Measurements from ENCODE around the gene COG5. TPM values are rescaled to one million over a fixed set of nuclear protein-coding genes. Genes with fewer than 3 reads are reported as not detected.

COG5 gene
- total and polyA plus RNA-seq, 4 donors: 4.1 to 27.1 (median 8.4) TPM

GRCh38 chr7:107262857-107263256, 300.9 kb downstream of the COG5 start:
- H3K4me3 ChIP-seq (ENCODE audit: low read depth in 1 of 3, low read length in 3 of 3): no peak overlapping the region
- H3K27ac ChIP-seq (ENCODE audit: low read depth in 1 of 2, low read length in 2 of 2): no peak overlapping the region
- no peaks in the 10 kb centered on the region for H3K27me3 ChIP-seq (ENCODE audit: control insufficient read depth in 4 of 4, insufficient read depth in 4 of 4, low read length in 3 of 4)
- 78% methylated on average over 2 of the region's 2 CpGs for WGBS
- no peaks in the 10 kb centered on the region for H3K36me3 ChIP-seq (ENCODE audit: control insufficient read depth in 4 of 4, insufficient read depth in 3 of 4, low read depth in 1 of 4, low read length in 3 of 4)
- DNase-seq (ENCODE audit: low spot score): no peak
- H3K4me1 ChIP-seq (ENCODE audit: control insufficient read depth in 4 of 4, insufficient read depth in 4 of 4, low read length in 3 of 4): no peaks in the 10 kb centered on the region
- no peak for TF ChIP-seq MAX (IDR thresholded peaks at IDR 0.05)
- no peak for TF ChIP-seq FOXA1 (IDR thresholded peaks at IDR 0.05)
- TF ChIP-seq HNF4A (conservative IDR thresholded peaks at IDR 0.05): no peak
- no peak for TF ChIP-seq TAF1 (conservative IDR thresholded peaks at IDR 0.05)
- TF ChIP-seq, protein P1, sequence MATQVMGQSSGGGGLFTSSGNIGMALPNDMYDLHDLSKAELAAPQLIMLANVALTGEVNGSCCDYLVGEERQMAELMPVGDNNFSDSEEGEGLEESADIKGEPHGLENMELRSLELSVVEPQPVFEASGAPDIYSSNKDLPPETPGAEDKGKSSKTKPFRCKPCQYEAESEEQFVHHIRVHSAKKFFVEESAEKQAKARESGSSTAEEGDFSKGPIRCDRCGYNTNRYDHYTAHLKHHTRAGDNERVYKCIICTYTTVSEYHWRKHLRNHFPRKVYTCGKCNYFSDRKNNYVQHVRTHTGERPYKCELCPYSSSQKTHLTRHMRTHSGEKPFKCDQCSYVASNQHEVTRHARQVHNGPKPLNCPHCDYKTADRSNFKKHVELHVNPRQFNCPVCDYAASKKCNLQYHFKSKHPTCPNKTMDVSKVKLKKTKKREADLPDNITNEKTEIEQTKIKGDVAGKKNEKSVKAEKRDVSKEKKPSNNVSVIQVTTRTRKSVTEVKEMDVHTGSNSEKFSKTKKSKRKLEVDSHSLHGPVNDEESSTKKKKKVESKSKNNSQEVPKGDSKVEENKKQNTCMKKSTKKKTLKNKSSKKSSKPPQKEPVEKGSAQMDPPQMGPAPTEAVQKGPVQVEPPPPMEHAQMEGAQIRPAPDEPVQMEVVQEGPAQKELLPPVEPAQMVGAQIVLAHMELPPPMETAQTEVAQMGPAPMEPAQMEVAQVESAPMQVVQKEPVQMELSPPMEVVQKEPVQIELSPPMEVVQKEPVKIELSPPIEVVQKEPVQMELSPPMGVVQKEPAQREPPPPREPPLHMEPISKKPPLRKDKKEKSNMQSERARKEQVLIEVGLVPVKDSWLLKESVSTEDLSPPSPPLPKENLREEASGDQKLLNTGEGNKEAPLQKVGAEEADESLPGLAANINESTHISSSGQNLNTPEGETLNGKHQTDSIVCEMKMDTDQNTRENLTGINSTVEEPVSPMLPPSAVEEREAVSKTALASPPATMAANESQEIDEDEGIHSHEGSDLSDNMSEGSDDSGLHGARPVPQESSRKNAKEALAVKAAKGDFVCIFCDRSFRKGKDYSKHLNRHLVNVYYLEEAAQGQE (IDR thresholded peaks at IDR 0.05): no peak
- no peak overlapping the region for H3K9ac ChIP-seq (ENCODE audit: low read depth in 1 of 2, low read length in 2 of 2)
- H3K9me3 ChIP-seq (ENCODE audit: control insufficient read depth in 4 of 4, low read length in 3 of 4): no peaks in the 10 kb centered on the region

- no peak for DNase-seq (ENCODE audit: low spot score)
- Histone ChIP-seq H3K4me1 (ENCODE audit: control insufficient read depth in 4 of 4, insufficient read depth in 4 of 4, low read length in 3 of 4) (no peaks in the 10 kb centered on the region), H3K9ac (ENCODE audit: low read depth in 1 of 2, low read length in 2 of 2) (no peak overlapping the region), H3K9me3 (ENCODE audit: control insufficient read depth in 4 of 4, low read length in 3 of 4) (no peaks in the 10 kb centered on the region), H3K36me3 (ENCODE audit: control insufficient read depth in 4 of 4, insufficient read depth in 3 of 4, low read depth in 1 of 4, low read length in 3 of 4) (peaks cover 0 to 3% (median 0%) of the 10 kb centered on the region in 4 donors), H3K27me3 (ENCODE audit: control insufficient read depth in 4 of 4, insufficient read depth in 4 of 4, low read length in 3 of 4) (no peaks in the 10 kb centered on the region), H3K27ac (ENCODE audit: low read depth in 1 of 2, low read length in 2 of 2) (no peak overlapping the region), H3K4me3 (ENCODE audit: low read depth in 1 of 3, low read length in 3 of 3) (no peak overlapping the region)
- 96% methylated on average over 5 of the region's 5 CpGs for WGBS
- TF ChIP-seq TAF1 (conservative IDR thresholded peaks at IDR 0.05) (no peak), RAD21 (IDR thresholded peaks at IDR 0.05) (no peak), FOXA2 (IDR thresholded peaks at IDR 0.05) (no peak), YY1 (IDR thresholded peaks at IDR 0.05) (no peak), EGR1 (IDR thresholded peaks at IDR 0.05; ENCODE audit: low read depth in 2 of 2) (no peak), RXRA (IDR thresholded peaks at IDR 0.05) (no peak), JUND (IDR thresholded peaks at IDR 0.05) (no peak), MAX (IDR thresholded peaks at IDR 0.05) (no peak)
These were observed 305.0 kb downstream of the COG5 start for GRCh38 chr7:107258737-107259136.

GRCh38 chr7:107255602-107256001, 308.1 kb downstream of the COG5 start:
- DNase-seq (ENCODE audit: low spot score): no peak
- no peaks in the 10 kb centered on the region for H3K9me3 ChIP-seq (ENCODE audit: control insufficient read depth in 4 of 4, low read length in 3 of 4)
- H3K4me3 ChIP-seq (ENCODE audit: low read depth in 1 of 3, low read length in 3 of 3): no peak overlapping the region
- no peaks in the 10 kb centered on the region for H3K4me1 ChIP-seq (ENCODE audit: control insufficient read depth in 4 of 4, insufficient read depth in 4 of 4, low read length in 3 of 4)
- no peaks in the 10 kb centered on the region for H3K27me3 ChIP-seq (ENCODE audit: control insufficient read depth in 4 of 4, insufficient read depth in 4 of 4, low read length in 3 of 4)
- peaks cover 0 to 3% (median 0%) of the 10 kb centered on the region in 4 donors for H3K36me3 ChIP-seq (ENCODE audit: control insufficient read depth in 4 of 4, insufficient read depth in 3 of 4, low read depth in 1 of 4, low read length in 3 of 4)
- WGBS: 90% methylated on average over 4 of the region's 4 CpGs
- H3K9ac ChIP-seq (ENCODE audit: low read depth in 1 of 2, low read length in 2 of 2): no peak overlapping the region
- no peak overlapping the region for H3K27ac ChIP-seq (ENCODE audit: low read depth in 1 of 2, low read length in 2 of 2)
- TF ChIP-seq GABPA (IDR thresholded peaks at IDR 0.05 in 1 of 2, conservative IDR thresholded peaks at IDR 0.05 in 1 of 2) (no peak), ATF3 (IDR thresholded peaks at IDR 0.05) (no peak), TAF1 (conservative IDR thresholded peaks at IDR 0.05) (no peak), ZBTB33 (IDR thresholded peaks at IDR 0.05) (no peak), EGR1 (IDR thresholded peaks at IDR 0.05; ENCODE audit: low read depth in 2 of 2) (no peak), RXRA (IDR thresholded peaks at IDR 0.05) (no peak), YY1 (IDR thresholded peaks at IDR 0.05) (no peak), FOXA2 (IDR thresholded peaks at IDR 0.05) (no peak), RAD21 (IDR thresholded peaks at IDR 0.05) (no peak), NR2F2 (IDR thresholded peaks at IDR 0.05) (no peak), JUND (IDR thresholded peaks at IDR 0.05) (no peak), MAX (IDR thresholded peaks at IDR 0.05) (no peak), SP1 (IDR thresholded peaks at IDR 0.05) (no peak), HNF4G (IDR thresholded peaks at IDR 0.05) (no peak)
- TF ChIP-seq, protein P1 (IDR thresholded peaks at IDR 0.05): no peak
